ENCODE measurements around the gene ASCC1.
"Not testable (repeated sequence)": the region's sequence is repeated elsewhere in the genome, so short reads cannot be mapped to it uniquely, and the experiment has no call there.

Gene ASCC1

GRCh38 chr10:72167118-72167517, 49.0 kb downstream of the ASCC1 start:
- no peak for DNase-seq

GRCh38 chr10:72164617-72165016, 51.5 kb downstream of the ASCC1 start:
- peak; percentile 12 for DNase-seq

DNA sequence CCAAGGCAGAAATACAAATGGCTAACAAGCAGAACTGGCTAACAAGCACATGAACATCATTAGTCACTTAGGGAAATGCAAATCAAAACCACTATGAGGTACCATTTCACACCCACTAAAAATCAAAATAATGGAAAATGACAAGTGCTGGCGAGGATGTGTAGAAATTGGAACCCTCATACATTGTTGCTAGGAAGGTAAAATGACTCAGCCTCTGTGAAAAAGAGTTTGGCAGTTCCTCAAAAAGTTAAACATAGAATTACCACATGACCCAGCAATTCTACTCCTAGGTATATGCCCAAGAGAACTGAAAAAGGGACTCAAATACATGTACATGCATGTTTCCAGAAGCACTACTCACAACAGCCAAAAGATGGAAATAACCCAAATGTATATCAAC, 53.1 kb downstream of the ASCC1 start:
- peak; percentile 40 for DNase-seq

DNA sequence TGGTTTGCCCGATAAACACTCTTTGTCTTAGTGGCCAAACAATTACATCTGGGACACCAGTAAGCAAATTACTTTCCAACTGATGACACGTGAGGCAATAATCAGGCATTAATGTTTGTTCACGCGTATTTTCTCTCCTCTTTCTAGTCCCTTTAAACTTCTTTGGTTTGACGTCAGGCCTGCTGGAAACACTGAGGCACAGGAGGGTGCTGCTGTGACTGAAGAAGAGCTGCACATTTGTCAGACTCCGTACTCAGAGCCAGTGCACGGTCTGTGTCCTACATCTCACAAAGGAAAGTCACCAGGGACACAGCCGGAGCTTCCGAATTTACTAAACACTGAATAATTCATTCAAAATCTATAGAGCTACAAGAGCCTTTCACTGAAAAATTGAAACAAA, 57.9 kb downstream of the ASCC1 start:
- DNase-seq, result no peak

GRCh38 chr10:72156223-72156622, 59.9 kb downstream of the ASCC1 start:
- no peak for DNase-seq

- DNase-seq, result no peak
Measured at GRCh38 chr10:72152286-72152685, 63.8 kb downstream of the ASCC1 start.

GRCh38 chr10:72150746-72151478, 65.2 kb downstream of the ASCC1 start:
- not testable (repeated sequence) for DNase-seq

GRCh38 chr10:72147324-72147584, 68.8 kb downstream of the ASCC1 start:
- not testable (repeated sequence) for DNase-seq

- DNase-seq, result no peak
Measured at GRCh38 chr10:72146559-72147323, 69.3 kb downstream of the ASCC1 start.

GRCh38 chr10:72146071-72146470, 70.0 kb downstream of the ASCC1 start:
- DNase-seq, result no peak

DNA sequence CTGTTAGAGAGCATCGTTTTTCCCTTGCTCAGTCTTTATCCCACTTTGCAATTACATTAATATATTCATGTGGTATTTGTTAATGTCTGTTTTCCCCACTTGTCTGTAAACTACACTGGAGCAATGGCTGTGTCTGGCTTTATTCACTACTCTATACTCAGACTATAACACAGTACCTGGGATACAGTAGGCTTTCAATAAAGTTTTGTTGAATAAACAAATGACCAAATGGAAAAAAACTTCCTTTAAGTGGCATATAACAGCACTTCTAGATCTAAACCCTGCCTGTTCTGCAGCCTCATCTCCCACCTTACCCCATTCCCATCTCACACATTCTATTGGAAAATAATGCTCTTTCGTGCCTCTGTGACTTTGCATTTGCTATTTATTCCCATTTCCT, 70.4 kb downstream of the ASCC1 start:
- DNase-seq, result no peak

GRCh38 chr10:72140850-72141249, 75.2 kb downstream of the ASCC1 start:
- no peak for DNase-seq

GRCh38 chr10:72140174-72140573, 75.9 kb downstream of the ASCC1 start:
- DNase-seq, result peak; percentile 5

GRCh38 chr10:72137583-72137982, 78.5 kb downstream of the ASCC1 start:
- no peak for DNase-seq

DNA sequence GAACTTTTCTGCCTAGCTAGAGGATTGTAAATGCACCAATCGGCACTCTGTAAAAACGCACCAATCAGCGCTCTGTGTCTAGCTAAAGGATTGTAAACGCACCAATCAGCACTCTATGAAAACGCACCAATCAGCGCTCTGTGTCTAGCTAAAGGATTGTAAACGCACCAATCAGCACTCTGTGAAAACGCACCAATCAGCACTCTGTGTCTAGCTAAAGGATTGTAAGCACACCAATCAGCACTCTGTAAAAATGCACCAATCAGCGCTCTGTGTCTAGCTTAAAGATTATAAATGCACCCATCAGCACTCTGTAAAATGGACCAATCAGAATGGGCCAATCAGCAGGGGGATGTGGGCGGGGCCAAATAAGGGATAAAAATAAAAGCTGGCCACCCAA, 79.9 kb downstream of the ASCC1 start:
- not testable (repeated sequence) for DNase-seq

- no peak for DNase-seq
Measured at GRCh38 chr10:72134785-72135767, 81.0 kb downstream of the ASCC1 start.

DNA sequence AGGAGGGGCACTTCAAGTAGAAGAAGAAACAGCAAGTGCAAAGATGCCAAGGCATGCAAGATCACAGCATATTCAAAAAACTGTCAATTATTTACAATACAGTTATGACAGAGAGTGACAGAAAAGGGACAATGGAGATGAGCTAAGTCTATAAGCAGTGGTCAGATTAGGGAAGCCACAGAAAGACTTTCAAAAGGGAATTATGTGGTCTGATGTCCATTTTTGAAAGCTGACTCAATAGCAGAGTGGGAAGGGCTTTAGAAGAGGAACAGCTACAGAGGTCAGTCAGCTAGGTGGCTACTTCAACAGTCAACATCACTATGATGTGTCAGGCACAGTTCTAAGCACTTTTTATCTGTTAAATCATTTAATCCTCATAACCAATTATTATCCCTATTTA, 82.6 kb downstream of the ASCC1 start:
- peak; percentile 82 for DNase-seq

DNA sequence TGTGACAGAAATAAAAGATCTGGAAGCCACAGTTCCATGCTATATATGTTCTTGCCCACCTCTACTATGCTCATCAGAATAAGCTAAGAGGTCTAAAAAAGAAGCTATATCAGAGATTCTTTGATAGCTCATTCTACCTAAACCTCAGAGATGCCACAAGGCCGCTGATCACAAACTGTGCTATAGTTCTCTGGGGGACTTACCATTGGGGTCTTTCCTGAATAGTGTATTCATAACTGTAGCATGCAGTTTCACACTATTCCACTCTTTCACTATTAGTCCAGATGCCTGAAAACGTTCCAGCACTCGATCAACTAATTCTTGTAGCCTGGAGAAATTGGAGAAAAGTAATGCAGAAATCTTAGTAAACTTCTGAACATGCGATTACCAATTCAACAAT, 83.2 kb downstream of the ASCC1 start:
- no peak for DNase-seq

GRCh38 chr10:72127571-72127970, 88.5 kb downstream of the ASCC1 start:
- no peak for DNase-seq

DNA sequence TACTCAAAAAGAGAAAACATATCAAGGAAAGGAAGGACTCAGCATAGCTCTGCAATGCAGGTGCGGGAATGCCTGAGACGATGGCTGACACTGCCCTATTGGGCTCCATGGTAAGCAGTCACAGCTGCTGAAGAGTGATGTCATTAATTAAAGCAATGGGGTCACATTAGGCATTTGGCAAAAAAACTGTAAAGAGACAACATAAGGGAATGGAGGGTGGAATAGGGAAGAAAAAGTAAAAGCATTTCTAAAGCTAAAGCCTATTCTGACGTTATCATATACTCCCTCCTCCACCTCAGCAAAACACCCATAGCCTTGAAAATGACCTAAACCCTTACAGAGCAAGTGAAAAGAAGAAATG, 89.2 kb downstream of the ASCC1 start:
- no peak for DNase-seq

DNA sequence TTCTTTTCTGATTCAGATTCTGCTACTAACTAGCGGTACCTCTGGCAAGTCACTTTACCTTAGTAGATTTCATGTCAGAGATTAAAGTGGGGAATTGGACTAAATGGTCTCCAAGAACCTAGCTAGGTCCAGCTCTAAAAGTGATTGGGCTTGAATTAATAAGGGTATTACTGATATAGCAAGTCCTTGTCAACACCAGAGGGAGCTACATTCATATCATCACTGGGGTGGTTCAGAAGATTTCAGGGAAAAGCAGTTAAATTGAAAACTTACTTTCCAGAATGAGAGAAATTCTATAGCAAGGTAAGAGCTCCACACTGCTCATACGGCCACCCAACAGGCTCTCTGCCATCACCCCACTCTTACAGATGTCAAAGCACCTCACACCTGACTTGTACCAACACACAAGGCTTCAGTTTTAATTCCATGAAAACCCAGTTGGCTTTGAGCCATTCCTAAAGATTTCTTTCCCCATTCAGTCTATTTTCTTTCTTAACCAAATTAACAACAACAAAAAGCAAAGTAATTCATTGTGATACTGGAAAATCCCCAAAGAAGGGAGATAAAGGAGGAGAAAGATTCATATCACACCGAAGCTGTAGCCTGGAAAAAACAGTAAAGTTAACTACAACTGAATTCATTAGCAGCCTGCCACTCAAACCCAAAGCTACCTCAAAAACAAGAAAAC, 89.7 kb downstream of the ASCC1 start:
- peak; percentile 44 for DNase-seq

GRCh38 chr10:72124989-72125388, 91.1 kb downstream of the ASCC1 start:
- DNase-seq, result peak; percentile 56

DNA sequence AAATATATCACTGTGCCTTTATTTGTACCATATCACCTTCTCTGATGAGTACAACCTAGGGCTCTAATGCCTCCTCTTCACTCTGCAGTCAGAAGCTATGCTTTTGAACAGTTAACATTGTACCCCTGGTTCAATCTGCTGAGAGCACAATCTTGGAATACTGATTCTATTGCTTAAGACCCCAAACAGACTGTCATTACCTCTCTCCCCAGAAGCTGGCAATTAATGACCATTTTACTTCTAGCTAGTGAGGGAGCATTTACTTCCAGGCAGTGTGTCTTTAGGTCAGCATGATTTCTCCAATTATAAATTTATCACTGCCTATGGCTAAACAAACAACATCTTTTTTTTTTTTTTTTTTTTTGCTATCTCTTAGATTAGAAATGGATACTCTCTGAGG, 91.7 kb downstream of the ASCC1 start:
- DNase-seq, result no peak

All from fibroblast of skin of back (primary cell).